ENCODE results near the gene MED29. TPM values are rescaled to one million over a fixed set of nuclear protein-coding genes. Genes with fewer than 3 reads are reported as not detected.

Gene MED29
- total and polyA plus RNA-seq, 2 of the 13 experiments (the other 11 are each of a cell fraction or from before 2014, with no cell fraction given), result 14.0 to 19.7 TPM

DNA sequence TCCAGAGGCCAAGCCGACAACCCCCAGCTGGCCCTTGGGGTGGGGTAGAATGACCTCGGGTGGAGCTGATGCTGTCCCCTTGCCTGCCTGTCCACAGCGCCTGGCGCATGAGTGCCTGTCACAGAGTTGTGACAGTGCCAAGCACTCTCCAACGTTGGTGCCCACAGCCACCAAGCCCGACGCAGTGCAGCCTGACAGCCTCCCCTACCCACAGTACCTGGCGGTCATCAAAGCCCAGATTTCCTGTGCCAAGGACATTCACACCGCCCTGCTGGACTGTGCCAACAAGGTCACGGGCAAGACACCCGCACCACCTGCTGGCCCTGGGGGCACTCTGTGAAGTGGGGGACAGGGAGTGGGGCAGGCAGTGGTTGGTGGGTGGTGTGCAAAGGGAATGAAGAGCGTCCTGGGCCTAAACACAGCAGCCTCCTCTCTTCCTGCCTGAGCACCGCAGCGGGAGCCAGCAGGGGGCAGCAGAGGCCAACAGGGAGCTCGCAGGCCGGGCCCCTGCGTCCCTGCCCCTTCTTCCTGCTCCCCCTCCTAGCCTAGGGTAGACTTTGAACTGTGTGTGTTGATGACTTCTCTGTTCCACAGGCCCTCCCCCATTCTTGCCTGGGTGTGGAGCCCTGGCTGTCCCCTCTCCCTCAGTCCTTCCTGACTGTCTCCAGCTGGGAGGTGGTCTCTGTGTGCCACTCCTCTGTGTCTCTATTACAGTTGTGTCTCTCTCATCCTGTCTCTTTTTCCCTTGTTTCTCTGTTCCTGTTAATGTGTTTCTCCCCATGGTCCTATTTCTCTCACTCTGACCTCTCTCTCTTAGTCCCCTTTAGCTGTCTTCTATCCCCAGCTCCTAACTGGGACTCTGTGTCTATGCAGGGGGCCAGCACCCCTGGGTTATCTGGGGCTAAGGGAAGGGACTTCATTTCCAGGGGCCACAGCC is 6.5 kb downstream of the MED29 start (continued):
- TF ChIP-seq, protein P1, sequence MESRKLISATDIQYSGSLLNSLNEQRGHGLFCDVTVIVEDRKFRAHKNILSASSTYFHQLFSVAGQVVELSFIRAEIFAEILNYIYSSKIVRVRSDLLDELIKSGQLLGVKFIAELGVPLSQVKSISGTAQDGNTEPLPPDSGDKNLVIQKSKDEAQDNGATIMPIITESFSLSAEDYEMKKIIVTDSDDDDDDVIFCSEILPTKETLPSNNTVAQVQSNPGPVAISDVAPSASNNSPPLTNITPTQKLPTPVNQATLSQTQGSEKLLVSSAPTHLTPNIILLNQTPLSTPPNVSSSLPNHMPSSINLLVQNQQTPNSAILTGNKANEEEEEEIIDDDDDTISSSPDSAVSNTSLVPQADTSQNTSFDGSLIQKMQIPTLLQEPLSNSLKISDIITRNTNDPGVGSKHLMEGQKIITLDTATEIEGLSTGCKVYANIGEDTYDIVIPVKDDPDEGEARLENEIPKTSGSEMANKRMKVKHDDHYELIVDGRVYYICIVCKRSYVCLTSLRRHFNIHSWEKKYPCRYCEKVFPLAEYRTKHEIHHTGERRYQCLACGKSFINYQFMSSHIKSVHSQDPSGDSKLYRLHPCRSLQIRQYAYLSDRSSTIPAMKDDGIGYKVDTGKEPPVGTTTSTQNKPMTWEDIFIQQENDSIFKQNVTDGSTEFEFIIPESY (CRISPR knock-in tag; IDR thresholded peaks at IDR 0.05), result peak; percentile 76
- TF ChIP-seq ZNF124 (CRISPR knock-in tag; IDR thresholded peaks at IDR 0.05) (peak; percentile 74; the same call in 1 of the 2 replicates), MTA3 (CRISPR knock-in tag; IDR thresholded peaks at IDR 0.05) (no peak), ZNF577 (CRISPR knock-in tag; IDR thresholded peaks at IDR 0.05; ENCODE audit: borderline replicate concordance, low read depth) (no peak), SP5 (CRISPR knock-in tag; IDR thresholded peaks at IDR 0.05; ENCODE audit: borderline replicate concordance, low read depth) (peak; percentile 87), TCF12 (IDR thresholded peaks at IDR 0.05) (no peak), TCF12 (CRISPR knock-in tag; IDR thresholded peaks at IDR 0.05) (no peak), ZNF367 (CRISPR knock-in tag; IDR thresholded peaks at IDR 0.05; ENCODE audit: borderline replicate concordance) (no peak), ZNF34 (CRISPR knock-in tag; IDR thresholded peaks at IDR 0.05; ENCODE audit: borderline replicate concordance) (no peak), CCAR2 (optimal IDR thresholded peaks at IDR 0.05; ENCODE audit: low read depth, low read length) (no peak), BHLHE40 (IDR thresholded peaks at IDR 0.05; ENCODE audit: low read length) (0 out of 2 replicates have a peak, but pooled peaks have one; percentile 30), ZFP90 (CRISPR knock-in tag; IDR thresholded peaks at IDR 0.05; ENCODE audit: borderline replicate concordance) (no peak; the same call in 1 of the 2 replicates), POLR2AphosphoS2 (IDR thresholded peaks at IDR 0.05; ENCODE audit: low read depth, low read length) (peak; percentile 66; the same call in 1 of the 2 replicates), RELA (CRISPR knock-in tag; IDR thresholded peaks at IDR 0.05) (no peak), ARNT (IDR thresholded peaks at IDR 0.05) (no peak), ZNF766 (CRISPR knock-in tag; IDR thresholded peaks at IDR 0.05; ENCODE audit: borderline replicate concordance) (no peak; the same call in 1 of the 2 replicates), POLR2G (IDR thresholded peaks at IDR 0.05; ENCODE audit: low read depth, low read length) (peak; percentile 91), NR2C2 (CRISPR knock-in tag; IDR thresholded peaks at IDR 0.05; ENCODE audit: borderline replicate concordance) (peak; percentile 66; the same call in 1 of the 2 replicates), KDM1A (CRISPR knock-in tag; IDR thresholded peaks at IDR 0.05) (peak; percentile 85), ZBTB42 (CRISPR knock-in tag; IDR thresholded peaks at IDR 0.05) (no peak)
- TF ChIP-seq, protein P2, sequence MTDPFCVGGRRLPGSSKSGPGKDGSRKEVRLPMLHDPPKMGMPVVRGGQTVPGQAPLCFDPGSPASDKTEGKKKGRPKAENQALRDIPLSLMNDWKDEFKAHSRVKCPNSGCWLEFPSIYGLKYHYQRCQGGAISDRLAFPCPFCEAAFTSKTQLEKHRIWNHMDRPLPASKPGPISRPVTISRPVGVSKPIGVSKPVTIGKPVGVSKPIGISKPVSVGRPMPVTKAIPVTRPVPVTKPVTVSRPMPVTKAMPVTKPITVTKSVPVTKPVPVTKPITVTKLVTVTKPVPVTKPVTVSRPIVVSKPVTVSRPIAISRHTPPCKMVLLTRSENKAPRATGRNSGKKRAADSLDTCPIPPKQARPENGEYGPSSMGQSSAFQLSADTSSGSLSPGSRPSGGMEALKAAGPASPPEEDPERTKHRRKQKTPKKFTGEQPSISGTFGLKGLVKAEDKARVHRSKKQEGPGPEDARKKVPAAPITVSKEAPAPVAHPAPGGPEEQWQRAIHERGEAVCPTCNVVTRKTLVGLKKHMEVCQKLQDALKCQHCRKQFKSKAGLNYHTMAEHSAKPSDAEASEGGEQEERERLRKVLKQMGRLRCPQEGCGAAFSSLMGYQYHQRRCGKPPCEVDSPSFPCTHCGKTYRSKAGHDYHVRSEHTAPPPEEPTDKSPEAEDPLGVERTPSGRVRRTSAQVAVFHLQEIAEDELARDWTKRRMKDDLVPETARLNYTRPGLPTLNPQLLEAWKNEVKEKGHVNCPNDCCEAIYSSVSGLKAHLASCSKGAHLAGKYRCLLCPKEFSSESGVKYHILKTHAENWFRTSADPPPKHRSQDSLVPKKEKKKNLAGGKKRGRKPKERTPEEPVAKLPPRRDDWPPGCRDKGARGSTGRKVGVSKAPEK (CRISPR knock-in tag; IDR thresholded peaks at IDR 0.05; ENCODE audit: borderline replicate concordance), result no peak; the same call in 1 of the 2 replicates
- TF ChIP-seq, protein P3, sequence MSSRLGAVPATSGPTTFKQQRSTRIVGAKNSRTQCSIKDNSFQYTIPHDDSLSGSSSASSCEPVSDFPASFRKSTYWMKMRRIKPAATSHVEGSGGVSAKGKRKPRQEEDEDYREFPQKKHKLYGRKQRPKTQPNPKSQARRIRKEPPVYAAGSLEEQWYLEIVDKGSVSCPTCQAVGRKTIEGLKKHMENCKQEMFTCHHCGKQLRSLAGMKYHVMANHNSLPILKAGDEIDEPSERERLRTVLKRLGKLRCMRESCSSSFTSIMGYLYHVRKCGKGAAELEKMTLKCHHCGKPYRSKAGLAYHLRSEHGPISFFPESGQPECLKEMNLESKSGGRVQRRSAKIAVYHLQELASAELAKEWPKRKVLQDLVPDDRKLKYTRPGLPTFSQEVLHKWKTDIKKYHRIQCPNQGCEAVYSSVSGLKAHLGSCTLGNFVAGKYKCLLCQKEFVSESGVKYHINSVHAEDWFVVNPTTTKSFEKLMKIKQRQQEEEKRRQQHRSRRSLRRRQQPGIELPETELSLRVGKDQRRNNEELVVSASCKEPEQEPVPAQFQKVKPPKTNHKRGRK (CRISPR knock-in tag; IDR thresholded peaks at IDR 0.05), result no peak
- TF ChIP-seq, protein P4, sequence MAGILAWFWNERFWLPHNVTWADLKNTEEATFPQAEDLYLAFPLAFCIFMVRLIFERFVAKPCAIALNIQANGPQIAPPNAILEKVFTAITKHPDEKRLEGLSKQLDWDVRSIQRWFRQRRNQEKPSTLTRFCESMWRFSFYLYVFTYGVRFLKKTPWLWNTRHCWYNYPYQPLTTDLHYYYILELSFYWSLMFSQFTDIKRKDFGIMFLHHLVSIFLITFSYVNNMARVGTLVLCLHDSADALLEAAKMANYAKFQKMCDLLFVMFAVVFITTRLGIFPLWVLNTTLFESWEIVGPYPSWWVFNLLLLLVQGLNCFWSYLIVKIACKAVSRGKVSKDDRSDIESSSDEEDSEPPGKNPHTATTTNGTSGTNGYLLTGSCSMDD (CRISPR knock-in tag; IDR thresholded peaks at IDR 0.05), result no peak

All from HepG2 (cell line).